Panc1 (cell line): Measurements from ENCODE around the gene TMEM187. TPM values are rescaled to one million over a fixed set of nuclear protein-coding genes. Genes with fewer than 3 reads are reported as not detected.

ENCODE experiments used
- ATAC-seq: fragments of 200-7000 bp; cut with Tn5 transposase; 2 replicates; pipeline ENCODE4 v1.9.1; 2020; ENCODE audit warnings: mild to moderate bottlenecking, moderate library complexity
- BruUV-seq: library from RNA; stranded (reverse); fragments of 400-500 nt; replicated peaks from 2 replicates; lab custom pipeline; 2021; lab: Mats Ljungman, UMichigan
- CTCF ChIA-PET: fragments of 300-600 bp; sonication (Branson Sonifier 250); formaldehyde crosslinking; loops from one replicate; lab custom pipeline; 2022; ENCODE audit warnings: antibody characterized with exemption; lab: Charles Lee
- POLR2A ChIA-PET: fragments of 300-600 bp; sonication (Branson Sonifier 250); formaldehyde crosslinking; loops from one replicate; lab custom pipeline; 2022; ENCODE audit warnings: antibody characterized with exemption; lab: Charles Lee
- DNase-seq: peaks from one replicate; pipeline ENCODE4 v3.0.0-alpha.2; 2010; ENCODE audit warnings: low read depth, low spot score
- H3K27ac ChIP-seq: 2 replicates; pipeline ENCODE4 v1.5.1; 2011; ENCODE audit warnings: mild to moderate bottlenecking, low read length, inconsistent platforms
- H3K27me3 ChIP-seq: fragments of 200-500 bp; sonication (Bioruptor generic); 2 replicates; pipeline ENCODE4 v1.6.0; 2014; ENCODE audit warnings: low read length, inconsistent platforms; ENCODE audit not compliant: control insufficient read depth, insufficient read depth
- H3K36me3 ChIP-seq: fragments of 200-500 bp; sonication (Bioruptor generic); 2 replicates; pipeline ENCODE4 v1.5.1; 2014; ENCODE audit warnings: inconsistent platforms, mild to moderate bottlenecking, low read length, moderate library complexity; ENCODE audit not compliant: control insufficient read depth, insufficient read depth
- H3K4me1 ChIP-seq: 2 replicates; pipeline ENCODE4 v1.5.1; 2011; ENCODE audit warnings: inconsistent platforms, mild to moderate bottlenecking, low read length, moderate library complexity; ENCODE audit not compliant: control insufficient read depth, insufficient read depth
- H3K4me3 ChIP-seq, 2 experiments: 2 replicates each; pipeline ENCODE4 v1.5.1; 2011 to 2012; ENCODE audit warnings: low read depth in 2 of 2, low read length in 2 of 2, mild to moderate bottlenecking in 2 of 2, inconsistent platforms in 1 of 2, moderate library complexity in 1 of 2
- H3K9me3 ChIP-seq: fragments of 200-500 bp; sonication (Bioruptor generic); 2 replicates; pipeline ENCODE4 v1.5.1; 2014; ENCODE audit warnings: low read depth, mild to moderate bottlenecking, inconsistent platforms, low read length, moderate library complexity; ENCODE audit not compliant: control insufficient read depth, insufficient read depth
- POLR2AphosphoS5 ChIP-seq: IDR thresholded peaks from 2 replicates; pipeline ENCODE4 v1.6.1; 2012; ENCODE audit warnings: mild to moderate bottlenecking, low read depth, low read length, moderate library complexity
- SIN3A ChIP-seq: IDR thresholded peaks from 2 replicates; pipeline ENCODE4 v1.6.1; 2012; ENCODE audit warnings: low read depth, mild to moderate bottlenecking, low read length, moderate library complexity, borderline replicate concordance; ENCODE audit not compliant: insufficient read depth
- TCF7L2 ChIP-seq: IDR thresholded peaks from 2 replicates; pipeline ENCODE4 v1.6.1; 2011; ENCODE audit warnings: mild to moderate bottlenecking, low read depth, low read length, inconsistent platforms
- in situ Hi-C: cut with HindIII; loops from 2 replicates; pipeline ENCODE4 v1.10.0; 2016; ENCODE audit warnings: low sequenced_read_pairs, low pct_unique_long_range_greater_than_20kb
- intact Hi-C: fragments of 100-400 bp; cut with micrococcal nuclease; formaldehyde crosslinking; loops from one replicate; pipeline ENCODE4 v1.10.0; 2022; ENCODE audit not compliant: unreplicated experiment
- total RNA-seq: library from RNA; stranded (reverse); gene quantifications from one replicate; pipeline ENCODE4 v1.2.1, GENCODE V29; 2021; ENCODE audit not compliant: unreplicated experiment
- TF ChIP-seq, protein P1 (sequence below), 2 experiments: IDR thresholded peaks; 2 replicates each; pipeline ENCODE4 v1.6.1; 2011 to 2012; ENCODE audit warnings: low read depth in 2 of 2, control low read depth in 1 of 2, low read length in 1 of 2, mild to moderate bottlenecking in 1 of 2, moderate library complexity in 1 of 2; ENCODE audit not compliant: insufficient read depth in 1 of 2
- TF ChIP-seq, protein P2 (sequence below): fragments of 450-650 bp; IDR thresholded peaks from 2 replicates; pipeline ENCODE4 v1.5.1; 2017; ENCODE audit warnings: mild to moderate bottlenecking

The TMEM187 gene
- total RNA-seq, 1 experiment from 2014 or later: 15.7 TPM

DNA sequence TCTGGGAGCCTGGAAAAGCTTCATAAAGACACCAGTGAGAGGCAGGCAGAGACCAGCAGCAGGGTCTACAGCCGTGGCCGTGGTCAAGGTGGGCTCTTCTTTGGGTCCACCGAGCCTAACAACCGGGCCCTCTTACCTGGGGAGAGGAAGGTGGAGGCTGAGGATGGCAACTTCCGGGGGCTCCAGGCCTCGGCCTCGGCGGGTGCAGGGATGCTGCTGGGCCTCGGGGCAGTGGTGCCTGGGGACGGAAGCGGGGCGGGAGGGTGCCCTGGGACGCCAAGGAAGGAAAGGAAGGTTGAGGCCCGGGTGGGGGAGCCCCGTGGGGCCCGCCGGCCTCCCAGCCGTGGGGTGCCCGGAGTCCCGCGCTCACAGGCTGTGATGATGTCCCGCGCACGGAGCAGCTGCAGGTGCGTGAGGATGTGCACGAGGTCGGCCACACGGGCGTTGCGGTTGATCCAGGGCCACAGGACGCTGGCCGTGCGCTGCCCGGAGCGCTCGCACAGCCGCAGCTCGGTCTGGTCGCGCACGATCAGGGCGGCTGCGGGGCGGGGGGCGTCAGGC, 46.6 kb downstream of the TMEM187 start:
- H3K36me3 ChIP-seq: no peaks in the 10 kb centered on the region
- TF ChIP-seq, protein P1, sequence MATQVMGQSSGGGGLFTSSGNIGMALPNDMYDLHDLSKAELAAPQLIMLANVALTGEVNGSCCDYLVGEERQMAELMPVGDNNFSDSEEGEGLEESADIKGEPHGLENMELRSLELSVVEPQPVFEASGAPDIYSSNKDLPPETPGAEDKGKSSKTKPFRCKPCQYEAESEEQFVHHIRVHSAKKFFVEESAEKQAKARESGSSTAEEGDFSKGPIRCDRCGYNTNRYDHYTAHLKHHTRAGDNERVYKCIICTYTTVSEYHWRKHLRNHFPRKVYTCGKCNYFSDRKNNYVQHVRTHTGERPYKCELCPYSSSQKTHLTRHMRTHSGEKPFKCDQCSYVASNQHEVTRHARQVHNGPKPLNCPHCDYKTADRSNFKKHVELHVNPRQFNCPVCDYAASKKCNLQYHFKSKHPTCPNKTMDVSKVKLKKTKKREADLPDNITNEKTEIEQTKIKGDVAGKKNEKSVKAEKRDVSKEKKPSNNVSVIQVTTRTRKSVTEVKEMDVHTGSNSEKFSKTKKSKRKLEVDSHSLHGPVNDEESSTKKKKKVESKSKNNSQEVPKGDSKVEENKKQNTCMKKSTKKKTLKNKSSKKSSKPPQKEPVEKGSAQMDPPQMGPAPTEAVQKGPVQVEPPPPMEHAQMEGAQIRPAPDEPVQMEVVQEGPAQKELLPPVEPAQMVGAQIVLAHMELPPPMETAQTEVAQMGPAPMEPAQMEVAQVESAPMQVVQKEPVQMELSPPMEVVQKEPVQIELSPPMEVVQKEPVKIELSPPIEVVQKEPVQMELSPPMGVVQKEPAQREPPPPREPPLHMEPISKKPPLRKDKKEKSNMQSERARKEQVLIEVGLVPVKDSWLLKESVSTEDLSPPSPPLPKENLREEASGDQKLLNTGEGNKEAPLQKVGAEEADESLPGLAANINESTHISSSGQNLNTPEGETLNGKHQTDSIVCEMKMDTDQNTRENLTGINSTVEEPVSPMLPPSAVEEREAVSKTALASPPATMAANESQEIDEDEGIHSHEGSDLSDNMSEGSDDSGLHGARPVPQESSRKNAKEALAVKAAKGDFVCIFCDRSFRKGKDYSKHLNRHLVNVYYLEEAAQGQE (IDR thresholded peaks at IDR 0.05; ENCODE audit: insufficient read depth in 1 of 2, low read depth in 2 of 2, low read length in 1 of 2): no peak
- TF ChIP-seq TCF7L2 (0 out of 2 replicates have a peak, but pooled peaks have one; percentile 10), SIN3A (no peak), POLR2AphosphoS5 (no peak)
- TF ChIP-seq, protein P2, sequence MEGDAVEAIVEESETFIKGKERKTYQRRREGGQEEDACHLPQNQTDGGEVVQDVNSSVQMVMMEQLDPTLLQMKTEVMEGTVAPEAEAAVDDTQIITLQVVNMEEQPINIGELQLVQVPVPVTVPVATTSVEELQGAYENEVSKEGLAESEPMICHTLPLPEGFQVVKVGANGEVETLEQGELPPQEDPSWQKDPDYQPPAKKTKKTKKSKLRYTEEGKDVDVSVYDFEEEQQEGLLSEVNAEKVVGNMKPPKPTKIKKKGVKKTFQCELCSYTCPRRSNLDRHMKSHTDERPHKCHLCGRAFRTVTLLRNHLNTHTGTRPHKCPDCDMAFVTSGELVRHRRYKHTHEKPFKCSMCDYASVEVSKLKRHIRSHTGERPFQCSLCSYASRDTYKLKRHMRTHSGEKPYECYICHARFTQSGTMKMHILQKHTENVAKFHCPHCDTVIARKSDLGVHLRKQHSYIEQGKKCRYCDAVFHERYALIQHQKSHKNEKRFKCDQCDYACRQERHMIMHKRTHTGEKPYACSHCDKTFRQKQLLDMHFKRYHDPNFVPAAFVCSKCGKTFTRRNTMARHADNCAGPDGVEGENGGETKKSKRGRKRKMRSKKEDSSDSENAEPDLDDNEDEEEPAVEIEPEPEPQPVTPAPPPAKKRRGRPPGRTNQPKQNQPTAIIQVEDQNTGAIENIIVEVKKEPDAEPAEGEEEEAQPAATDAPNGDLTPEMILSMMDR: no peak
- in situ Hi-C loops: no loop called here
- intact Hi-C loops: no loop called here
- POLR2A ChIA-PET: no interaction called here
- DNase-seq (no peak), ATAC-seq (peak; percentile 18)
- H3K4me3 ChIP-seq: peak overlapping the region; percentile 59 to 91
- CTCF ChIA-PET: interaction anchor here (0.8 kb wide), 1 partner anchor 49 kb away, joined by 3 read pairs; no protein-coding TSS in a partner anchor
- peak overlapping the region; percentile 97 for H3K27ac ChIP-seq
- no peaks in the 10 kb centered on the region for H3K9me3 ChIP-seq
- TSS peak; percentile 64 for BruUV-seq
- no peaks in the 10 kb centered on the region for H3K27me3 ChIP-seq
- peaks cover 46% of the 10 kb centered on the region for H3K4me1 ChIP-seq

DNA sequence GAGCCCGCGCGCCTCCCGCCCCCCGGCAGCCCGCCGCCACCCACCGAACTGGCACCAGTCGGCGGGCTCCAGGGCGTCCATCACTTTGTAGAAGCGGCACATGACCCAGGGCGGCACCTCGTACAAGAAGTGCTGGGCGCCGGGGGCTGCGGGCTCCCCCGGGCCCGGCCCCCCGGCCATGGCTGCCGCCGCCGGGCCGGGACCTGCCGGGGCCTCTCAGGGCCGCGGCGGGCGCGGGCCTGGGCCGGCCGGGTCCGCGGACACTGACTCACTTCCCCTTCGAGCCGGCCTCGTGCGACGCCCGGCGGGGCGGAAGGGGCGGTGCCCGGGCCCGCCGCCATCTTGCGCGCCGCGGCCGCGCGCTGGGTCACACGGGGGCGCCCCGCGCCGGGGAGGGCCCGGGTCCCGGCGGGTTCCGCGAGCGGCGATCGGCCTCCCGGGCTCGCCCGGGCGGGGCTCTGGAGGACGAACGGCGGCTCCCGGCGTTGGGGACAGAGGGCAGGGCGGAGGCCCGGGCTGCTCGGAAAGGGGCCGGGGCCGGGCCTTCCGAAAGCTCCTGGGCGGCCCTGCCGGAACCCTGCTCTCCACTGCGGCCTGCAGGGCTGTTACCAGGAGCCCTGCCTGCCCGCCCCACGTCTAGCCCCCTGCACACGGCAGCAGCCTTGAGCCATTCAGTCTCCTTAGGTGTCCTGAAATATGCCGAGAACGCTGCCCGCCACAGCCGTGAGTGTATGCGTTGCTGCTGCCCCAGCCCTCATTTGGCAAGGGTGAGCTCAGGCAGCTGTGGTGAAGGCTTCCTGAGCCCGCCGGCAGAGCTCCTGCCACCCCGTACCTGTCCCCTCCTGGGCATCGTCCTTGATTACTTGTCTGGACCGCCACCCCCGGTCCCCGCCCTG, 47.3 kb downstream of the TMEM187 start, which contains the start of gene IRAK1:
TSS of gene IRAK1 (minus strand) at position 270 of the 896 bp plus-strand sequence. CDS start at position 180, 90 bp downstream.
- Histone ChIP-seq H3K9me3 (no peaks in the 10 kb centered on the region), H3K4me1 (peaks cover 46% of the 10 kb centered on the region), H3K4me3 (peak within 1 kb of the TSS; percentile 59 to 91), H3K27me3 (no peaks in the 10 kb centered on the region), H3K27ac (peak within 1 kb of the TSS; percentile 97), H3K36me3 (no peaks in the 10 kb centered on the region)
- intact Hi-C loops (no loop called here), in situ Hi-C loops (no loop called here)
- no peak for TF ChIP-seq TCF7L2
- TF ChIP-seq SIN3A: peak; percentile 57; the same call in 1 of the 2 replicates
- TF ChIP-seq POLR2AphosphoS5: 0 out of 2 replicates have a peak, but pooled peaks have one; percentile 12
- TF ChIP-seq, protein P2: no peak
- ChIA-PET CTCF (interaction anchor here (0.6 to 1.0 kb wide), 3 partner anchors 9 to 858 kb away, joined by 3 to 8 read pairs (median 4); no protein-coding TSS in a partner anchor), POLR2A (no interaction called here)
- no peak for DNase-seq
- BruUV-seq: no TSS peak
- ATAC-seq: peak; percentile 82
